HG03196 (cell line): ENCODE measurements around the gene ASPHD1.
"Not testable (repeated sequence)": the region's sequence is repeated elsewhere in the genome, so short reads cannot be mapped to it uniquely, and the experiment has no call there.

Experiments used
- ATAC-seq: cut with Tn5 transposase; IDR thresholded peaks from one replicate; pipeline ENCODE4 v1.9.1; 2021; ENCODE audit not compliant: unreplicated experiment

Gene ASPHD1

DNA sequence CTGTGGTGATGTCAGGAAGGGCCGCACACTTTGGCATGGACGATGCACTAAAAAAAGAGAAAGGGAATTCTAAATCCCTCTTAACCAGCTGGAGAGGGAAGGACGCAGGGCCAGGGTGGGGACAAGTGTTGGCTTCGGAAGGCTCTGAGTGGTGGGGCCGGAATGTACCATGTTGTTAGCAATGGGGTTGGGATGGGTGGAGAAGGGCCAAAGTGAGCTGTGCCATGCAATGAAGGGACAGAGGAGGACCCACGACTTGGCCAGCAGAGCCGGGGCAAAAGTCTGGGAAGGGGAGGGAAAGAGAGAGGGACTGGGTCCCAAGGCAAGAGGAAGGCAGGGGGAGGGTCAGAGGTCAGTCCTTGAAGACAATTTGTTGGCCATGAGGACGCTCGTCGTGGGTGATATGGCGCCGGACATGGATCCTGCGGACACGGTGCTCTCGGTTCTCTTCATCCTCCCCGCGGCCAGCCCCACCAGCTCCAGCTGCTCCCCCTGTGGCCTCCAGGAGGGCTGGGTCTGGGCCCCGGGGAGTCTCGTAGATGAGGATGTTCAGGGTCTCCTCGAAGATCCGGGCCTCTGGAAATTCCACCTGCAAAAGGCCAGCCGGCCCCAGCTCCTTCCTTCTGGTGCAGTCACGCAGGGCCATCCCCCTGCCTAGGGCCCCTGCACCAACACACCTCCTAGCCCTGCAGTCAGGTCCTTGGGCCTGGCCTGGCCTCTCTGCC, 6.4 kb downstream of the ASPHD1 start:
- ATAC-seq, result no peak

DNA sequence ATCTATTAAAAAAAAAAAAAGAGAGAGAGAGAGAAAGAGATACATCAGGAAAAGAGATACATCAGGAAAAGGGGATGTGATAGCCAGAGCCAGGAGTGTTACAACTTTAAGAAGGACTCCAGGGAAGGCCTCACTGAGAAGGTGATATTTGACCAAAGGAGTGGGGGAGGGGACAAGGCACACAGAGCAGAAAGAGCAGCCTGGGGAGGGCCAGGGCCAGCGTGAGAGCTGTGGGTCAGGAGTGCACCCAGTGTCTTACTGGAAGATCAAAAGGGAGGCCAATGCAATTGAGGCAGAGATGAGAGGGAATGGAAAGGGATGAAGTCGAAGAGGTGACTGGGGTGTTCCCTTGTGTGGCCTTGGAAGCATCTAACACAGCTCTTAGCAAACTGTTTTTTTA, 7.7 kb downstream of the ASPHD1 start:
- no peak for ATAC-seq

DNA sequence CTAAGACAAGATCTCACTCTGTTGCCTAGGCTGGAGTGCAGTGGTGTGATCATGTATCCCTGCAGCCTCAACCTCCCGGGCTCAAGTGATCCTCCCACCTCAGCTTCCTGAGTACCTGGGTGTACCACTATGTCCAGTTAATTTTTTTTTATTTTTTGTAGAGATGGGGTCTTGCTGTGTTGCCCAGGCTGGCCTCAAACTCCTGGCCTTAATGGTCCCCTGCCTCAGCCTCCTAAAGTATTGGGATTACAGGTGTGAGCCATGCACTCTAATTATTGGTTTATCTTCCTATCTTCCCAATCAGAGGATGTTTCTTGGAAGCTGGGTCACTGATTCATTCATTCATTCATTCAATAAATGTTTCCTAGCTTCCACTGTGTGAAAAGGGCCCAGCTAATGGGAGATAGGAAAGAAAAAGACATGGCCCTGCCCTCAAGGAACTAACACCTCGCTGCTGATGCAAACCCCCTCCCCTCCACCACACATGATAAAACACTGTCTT, 8.5 kb downstream of the ASPHD1 start:
- no peak for ATAC-seq

DNA sequence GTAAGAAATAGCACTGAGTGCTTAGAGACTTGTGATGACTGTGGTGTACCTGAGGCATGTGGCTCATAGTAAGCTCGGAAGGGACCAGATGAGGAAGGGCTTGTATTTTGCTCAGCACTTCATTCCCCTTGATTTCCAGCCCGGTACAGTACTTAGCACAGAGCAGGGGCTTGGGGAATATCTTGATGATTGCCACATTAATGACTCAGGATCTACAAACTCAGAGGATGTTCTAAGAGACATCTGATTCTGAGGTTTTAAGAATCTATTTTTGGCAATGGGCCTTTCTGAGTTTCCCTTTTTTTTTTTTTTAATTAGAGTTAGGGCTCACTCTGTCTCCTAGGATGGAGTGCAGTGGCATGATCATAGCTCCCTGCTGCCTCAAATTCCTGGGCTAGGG, 9.1 kb downstream of the ASPHD1 start:
- ATAC-seq, result no peak

DNA sequence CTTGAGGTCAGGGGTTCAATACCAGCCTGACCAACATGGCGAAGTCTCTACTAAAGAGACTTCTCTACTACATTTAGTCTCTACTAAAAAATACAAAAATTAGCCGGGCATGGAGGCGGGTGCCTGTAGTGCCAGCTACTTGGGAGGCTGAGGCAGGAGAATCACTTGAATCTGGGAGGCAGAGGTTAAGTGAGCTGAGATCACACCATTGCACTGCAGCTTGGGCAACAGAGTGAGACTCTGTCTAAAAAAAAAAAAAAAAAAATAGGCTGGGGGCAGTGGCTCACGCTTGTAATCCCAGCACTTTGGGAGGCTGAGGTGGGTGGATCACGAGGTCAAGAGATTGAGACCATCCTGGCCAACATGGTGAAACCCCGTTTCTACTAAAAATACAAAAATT, 9.6 kb downstream of the ASPHD1 start:
- ATAC-seq, result not testable (repeated sequence)

DNA sequence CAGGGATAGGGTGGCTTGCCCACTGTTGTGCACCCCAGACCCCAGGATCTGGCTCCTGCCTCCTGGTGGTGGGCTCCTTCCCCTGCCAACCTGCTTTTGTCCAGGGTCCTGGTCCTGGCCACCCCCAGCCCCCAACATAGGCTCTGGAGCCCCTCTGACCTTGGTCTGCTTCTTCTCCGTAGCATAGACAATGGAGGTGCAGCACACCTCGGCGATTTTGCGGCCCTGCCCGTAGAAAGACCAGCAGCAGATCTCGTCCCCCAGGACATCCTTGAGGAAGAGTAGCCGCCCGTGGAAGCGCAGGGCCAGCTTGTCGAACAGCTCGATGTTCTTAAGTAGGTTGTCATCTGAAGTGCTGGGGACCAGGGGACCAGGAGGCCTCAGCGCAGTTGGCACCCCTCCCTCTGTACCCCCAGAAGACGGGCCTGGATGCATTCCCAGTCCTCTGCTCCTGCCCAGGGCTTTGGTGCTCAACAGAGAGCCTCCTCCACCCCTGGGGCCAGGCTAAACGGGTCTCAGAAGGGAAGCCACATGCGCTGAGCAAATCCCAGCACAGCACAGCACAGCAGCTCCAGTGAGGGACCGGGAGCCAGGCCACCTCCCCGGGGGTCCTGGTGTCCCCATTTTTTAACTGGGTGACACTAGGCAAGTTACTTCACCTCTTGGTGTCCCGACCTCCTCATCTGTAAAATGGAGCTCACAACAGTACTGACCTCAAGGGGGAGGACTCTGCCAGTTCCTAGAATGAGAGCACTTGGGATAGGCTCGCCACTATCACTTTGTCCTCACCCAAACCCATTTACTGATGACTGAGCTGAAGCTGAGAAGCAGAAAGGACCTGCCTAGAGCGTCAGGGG, 10.8 kb downstream of the ASPHD1 start:
- no peak for ATAC-seq

DNA sequence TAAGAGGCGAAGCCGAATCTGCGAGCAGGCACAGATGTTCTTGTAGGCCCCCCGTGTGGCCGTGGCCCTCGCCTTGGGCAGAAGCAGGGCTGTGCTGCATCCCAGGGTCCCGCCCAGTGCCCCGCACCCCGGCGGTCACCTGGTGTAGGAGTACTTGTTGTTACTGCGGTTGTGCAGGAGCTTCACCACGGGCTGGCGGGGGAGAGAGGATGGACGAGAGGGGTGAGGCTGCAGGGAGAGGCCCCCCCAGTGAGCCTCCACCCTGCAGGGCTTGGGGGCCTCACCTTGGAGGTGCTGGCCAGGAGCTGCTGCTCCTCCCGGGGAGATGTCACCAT, 11.4 kb downstream of the ASPHD1 start:
- no peak for ATAC-seq

DNA sequence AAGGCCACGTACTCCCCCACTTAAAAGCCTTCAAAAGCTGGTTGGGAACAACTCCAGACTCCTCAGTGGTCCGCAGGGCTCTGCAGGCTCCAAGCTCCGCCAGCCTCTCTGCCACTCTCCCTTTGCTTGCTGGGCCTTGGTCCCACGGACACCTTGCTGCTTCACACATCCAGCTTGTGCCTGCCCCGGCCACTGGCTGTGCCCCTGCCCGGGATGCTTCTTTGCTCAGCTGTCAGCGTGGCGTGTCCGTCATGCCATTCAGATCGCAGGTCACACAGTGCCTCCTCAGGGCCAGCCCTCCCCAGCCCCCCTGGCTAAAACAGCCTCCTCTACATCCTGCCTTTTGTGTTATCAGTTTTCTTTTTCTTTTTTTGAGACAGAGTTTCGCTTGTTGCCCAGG, 11.8 kb downstream of the ASPHD1 start:
- ATAC-seq, result no peak

DNA sequence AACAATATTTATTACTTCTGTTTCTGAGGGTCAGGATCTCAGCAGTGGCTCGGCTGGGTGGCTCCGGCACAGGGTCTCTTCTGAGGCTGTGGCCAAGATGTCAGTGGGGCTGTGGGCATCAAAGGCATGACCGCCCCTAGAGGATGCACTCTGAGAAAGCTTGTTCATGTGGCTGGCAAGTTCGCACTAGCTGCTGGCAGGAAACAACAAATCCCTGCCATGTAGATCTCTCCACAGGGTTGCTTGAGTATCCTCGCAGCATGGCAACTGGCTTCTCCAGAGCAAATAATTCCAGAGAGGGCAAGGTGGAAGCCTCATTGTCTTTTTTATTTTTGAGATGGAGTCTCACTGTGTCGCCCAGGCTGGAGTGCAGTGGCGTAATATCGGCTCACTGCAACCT, 13.2 kb downstream of the ASPHD1 start:
- ATAC-seq, result no peak

DNA sequence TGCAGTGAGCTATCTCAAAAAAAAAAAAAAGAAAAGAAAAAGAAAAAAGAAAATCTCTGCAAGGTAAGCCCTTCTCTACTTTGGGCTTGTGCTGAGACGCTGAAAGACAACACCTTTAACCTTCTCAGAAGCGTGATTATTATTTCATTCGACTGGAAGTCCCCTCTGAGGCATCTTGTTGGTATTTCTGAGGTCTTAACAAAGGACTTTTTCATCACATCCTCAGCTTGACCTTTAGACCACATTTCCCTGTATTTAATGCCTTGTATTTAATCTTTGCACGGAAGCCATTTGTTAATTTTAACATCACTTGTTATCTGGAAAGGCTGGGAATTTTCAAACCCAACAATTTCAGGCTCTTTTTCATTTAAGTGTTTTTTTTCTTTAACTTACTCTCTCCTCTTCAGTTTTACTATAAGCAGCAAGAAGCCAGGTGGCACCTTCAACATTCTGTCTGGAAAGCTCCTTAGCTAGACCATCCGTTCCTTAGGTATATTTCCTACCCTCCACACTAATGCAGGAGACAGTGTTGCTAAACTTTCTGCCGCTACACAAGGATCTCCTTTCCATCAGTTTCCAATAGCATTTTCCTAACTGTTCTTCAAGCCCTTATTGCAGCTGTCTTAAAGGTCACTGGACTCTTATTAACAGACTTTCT, 15.4 kb downstream of the ASPHD1 start:
- ATAC-seq, result no peak

DNA sequence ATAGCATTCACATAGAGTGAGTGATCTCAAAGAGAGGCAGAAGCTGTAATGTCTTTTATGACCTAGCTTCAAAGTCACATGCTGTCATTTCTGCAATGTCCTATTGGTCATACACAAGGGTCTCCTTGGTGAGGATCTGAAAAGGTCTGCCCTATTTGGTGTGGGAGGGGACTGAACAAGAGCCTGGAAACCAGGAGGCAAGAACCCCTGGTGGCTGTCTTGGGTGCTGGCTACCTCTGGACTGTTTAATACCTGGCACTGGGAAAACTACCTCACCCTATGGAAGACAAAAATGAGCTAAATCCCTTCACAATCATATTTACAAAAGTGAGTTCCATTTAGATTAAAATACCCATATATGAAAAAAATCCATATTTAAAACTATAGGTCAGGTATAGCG, 16.7 kb downstream of the ASPHD1 start:
- ATAC-seq, result no peak

DNA sequence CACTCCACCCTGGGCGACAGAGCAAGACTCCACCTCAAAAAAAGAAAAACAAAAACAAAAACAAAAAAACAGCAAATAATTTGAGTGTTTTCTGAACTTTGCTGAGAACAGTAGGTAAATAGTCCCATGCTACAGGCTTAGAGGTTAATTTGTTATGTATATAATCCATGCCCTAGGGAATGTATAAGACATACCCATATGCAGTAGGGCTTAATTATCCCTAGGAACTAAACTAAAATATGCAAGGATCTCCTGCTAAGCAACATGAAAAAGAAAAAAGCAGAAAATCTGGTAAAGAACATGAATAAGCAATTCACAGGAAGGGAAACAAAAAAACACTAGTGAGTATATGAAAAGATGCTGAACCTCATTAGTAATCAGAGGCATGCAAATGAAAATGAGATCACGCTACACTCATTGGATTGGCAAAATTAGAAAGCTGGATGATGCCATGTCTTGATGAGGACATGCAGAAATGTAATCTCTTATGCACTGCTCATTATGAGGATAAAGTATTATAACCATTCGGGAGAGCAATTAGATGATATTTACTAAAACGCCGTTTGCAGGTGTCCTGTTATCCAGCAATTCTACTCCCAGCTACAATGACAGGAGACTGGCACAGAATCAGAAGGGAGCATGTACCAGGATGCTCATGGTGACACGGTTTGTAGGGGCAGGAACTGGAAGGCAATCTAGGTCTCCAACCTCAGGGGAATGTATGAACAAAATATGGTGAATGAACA, 20.2 kb downstream of the ASPHD1 start:
- no peak for ATAC-seq

DNA sequence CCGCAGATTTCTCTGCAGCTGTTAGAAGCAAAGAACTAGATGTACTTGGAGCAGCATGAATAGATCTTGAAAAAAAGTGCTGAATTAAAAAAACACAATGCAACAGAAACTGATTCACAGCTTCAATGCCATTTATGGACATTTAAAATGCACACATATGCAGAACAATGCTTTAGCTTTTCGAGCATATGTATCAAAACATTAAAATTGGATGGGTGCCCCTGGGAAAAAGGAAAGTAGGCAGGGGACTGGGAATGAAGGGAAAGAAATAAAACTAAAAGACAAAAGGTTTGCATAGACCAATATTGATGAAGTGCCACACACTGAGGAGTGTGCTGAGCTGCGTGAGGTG, 20.7 kb downstream of the ASPHD1 start:
- no peak for ATAC-seq

DNA sequence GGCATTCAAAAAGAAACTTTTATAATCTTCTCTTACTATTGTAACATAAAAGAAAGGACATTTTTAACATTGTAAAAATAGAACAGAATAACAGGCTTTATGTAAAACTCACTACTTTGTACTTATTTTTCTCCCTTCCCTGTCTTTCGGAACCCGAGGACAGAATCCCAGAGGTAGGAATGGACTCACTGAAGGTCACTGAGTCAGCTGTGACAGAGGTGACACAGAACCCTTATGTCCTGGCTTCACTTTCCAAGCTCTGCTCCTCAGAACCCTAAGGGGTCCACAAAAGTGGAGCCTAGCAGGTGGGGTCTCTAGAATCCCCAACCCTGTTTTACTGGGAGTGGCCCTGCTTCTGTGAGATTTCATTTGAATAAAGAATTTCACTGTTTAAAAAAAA, 22.0 kb downstream of the ASPHD1 start:
- ATAC-seq, result no peak

DNA sequence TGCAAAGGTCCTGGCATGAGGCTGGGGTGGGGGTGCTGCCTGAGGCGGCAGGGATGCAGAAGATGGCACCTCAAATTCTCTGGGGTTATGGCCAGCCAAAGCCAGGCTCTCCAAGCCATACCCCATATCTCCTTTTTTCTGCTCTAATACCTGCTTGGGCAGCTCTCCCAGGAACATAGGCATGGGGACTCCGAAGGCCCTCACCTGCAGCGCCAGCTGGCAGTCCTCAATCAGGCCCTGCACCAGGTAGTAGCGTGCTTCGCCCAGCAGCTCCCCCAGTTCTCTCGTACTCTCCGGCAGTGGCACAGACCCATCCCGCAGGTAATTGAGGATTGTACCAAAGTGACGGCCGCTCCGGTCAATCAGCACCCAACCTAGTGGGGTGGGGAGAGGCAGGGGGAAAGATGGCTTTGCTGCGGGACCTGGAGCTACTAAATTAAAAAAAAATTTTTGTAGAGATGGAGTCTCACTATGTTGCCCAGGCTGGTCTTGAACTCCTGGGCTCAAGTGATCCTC, 22.8 kb downstream of the ASPHD1 start:
- no peak for ATAC-seq

DNA sequence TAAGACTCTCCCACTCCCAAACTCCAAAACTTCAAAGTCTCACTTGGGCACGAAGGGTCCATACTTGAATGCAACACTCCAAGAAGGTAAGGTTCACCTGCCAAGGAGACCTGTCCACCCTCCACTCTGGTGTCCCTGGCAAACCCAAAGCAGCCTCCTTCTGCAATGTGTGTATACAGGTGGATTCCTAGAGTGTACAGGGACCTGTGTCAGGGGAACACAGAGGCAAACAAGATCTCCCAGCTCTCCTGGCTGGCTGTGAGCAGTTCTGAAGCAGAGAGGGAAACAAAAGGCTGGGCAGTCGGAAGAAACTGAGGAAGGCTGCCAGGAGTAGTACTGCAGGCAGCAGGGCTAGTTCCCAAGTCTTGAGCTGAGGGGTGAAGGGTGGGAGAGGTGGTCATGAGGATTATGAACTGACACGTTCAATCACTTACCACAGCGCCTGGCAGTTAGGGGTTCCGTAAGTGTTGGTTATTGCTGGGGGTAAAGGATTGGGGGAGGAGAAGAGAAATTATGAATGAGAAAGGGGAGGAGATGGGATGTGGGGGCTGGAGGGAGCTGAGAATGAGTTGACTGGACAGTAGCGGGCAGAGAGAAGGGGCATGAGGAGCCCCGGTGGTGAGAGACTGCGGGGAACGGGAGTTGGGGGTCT, 24.9 kb downstream of the ASPHD1 start:
- no peak for ATAC-seq

DNA sequence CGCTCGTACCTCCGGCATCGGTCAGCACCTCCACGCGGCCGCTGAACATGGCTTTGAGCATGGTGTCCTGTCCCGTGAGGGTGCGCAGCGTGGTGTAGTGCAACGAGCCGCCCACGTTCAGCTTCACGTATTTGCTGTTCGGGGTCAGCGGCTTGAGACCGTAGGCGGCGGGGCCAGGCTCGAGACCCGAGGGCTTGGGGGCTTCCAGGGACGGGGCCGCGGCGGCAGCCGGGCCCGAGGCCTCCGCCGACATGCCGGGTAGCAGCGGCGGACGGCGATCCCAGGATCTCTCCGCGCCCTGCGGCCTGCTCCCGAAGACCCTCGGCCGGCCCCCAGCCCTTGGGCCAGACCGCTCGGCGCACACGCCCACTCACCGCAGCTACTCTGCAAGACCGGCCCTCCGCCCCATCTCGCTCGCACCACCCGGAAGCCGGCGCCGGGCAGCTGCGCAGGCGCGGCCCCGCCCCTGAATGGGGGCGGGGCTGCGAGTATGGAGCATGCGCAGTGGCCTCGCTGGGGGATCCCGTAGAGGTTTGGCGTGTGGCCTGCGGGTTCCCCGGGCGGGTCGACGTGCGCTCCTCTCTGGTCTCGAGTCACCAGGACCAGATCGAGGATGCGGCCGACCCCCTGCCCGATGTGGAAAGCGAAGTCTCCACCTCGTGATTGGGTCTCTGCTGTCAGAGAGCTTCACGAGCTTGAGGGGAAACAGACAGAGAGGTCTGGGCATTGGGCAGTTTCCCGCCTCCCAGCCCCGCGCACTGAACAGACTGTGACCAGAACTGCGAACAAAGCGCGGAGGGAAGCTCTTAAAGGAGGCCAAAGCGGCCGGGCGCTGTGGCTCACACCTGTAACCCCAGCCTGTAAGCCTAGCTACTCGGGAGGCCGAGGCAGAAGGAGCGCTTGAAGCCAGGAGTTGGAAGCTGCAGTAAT, 25.8 kb downstream of the ASPHD1 start, which contains the start of gene KCTD13:
TSS of gene KCTD13 (minus strand) at position 446 of the 930 bp plus-strand sequence. CDS start at position 253, 193 bp downstream.
- ATAC-seq, result peak; percentile 90

DNA sequence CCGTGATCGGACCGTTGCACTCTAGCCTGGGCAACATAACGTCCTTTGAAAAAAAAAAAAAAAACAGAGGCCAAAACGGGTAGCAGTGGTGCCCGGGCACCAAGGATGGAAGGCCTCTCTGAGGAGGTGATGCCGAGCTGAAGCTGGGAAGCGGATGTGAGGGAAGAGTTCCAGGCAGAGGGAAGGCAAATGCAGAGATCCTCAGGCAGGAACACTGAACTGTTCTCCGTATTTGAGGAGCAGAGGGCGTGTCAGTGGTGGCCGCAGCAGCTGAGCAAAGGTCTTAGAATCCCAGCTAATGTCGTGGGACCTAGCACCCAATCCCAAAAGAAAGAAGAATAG, 26.4 kb downstream of the ASPHD1 start:
- no peak for ATAC-seq
